ENCODE measurements around the gene COLEC12. TPM values are rescaled to one million over a fixed set of nuclear protein-coding genes. Genes with fewer than 3 reads are reported as not detected.

COLEC12 gene
- total RNA-seq, 1 experiment from 2014 or later: not detected

GRCh38 chr18:518081-518480 lies 17.6 kb upstream of the COLEC12 start:
- CTCF ChIA-PET: interaction anchor here (0.7 kb wide), 1 partner anchor 271 kb away, joined by 4 read pairs; no protein-coding TSS in a partner anchor
- Histone ChIP-seq H3K9me2 (ENCODE audit: insufficient read depth) (no peaks in the 10 kb centered on the region), H3K4me1 (replicated peaks; ENCODE audit: insufficient read depth) (no peaks in the 10 kb centered on the region), H3F3A (ENCODE audit: insufficient read depth, low read depth) (no peaks in the 10 kb centered on the region), H2AFZ (no peak overlapping the region), H3K27ac (no peak overlapping the region), H3K27me3 (ENCODE audit: insufficient read depth, low read depth) (peaks cover 17% of the 10 kb centered on the region; the same call in 1 of the 2 replicates), H3K36me3 (ENCODE audit: low read depth) (no peaks in the 10 kb centered on the region), H3K4me2 (no peak overlapping the region), H4K20me1 (ENCODE audit: insufficient read depth) (no peaks in the 10 kb centered on the region), H3K9me3 (ENCODE audit: insufficient read depth, low read depth) (no peaks in the 10 kb centered on the region), H3K4me3 (no peak overlapping the region), H3K79me2 (ENCODE audit: low read depth) (no peaks in the 10 kb centered on the region)
- POLR2A ChIA-PET (ENCODE audit: unreplicated experiment): no interaction called here
- BruUV-seq (replicated peaks): no TSS peak
- DNase-seq: no peak
- intact Hi-C loops (cut with micrococcal nuclease; ENCODE audit: unreplicated experiment): no loop called here
- TF ChIP-seq CTCF (conservative IDR thresholded peaks at IDR 0.05): no peak
- TF ChIP-seq EZH2 (IDR thresholded peaks at IDR 0.05; ENCODE audit: low read depth): no peak

- intact Hi-C loops (cut with micrococcal nuclease; ENCODE audit: unreplicated experiment): no loop called here
- no peaks in the 10 kb centered on the region for H4K20me1 ChIP-seq (ENCODE audit: insufficient read depth)
- no peaks in the 10 kb centered on the region for H3K79me2 ChIP-seq (ENCODE audit: low read depth)
- H3K36me3 ChIP-seq (ENCODE audit: low read depth): no peaks in the 10 kb centered on the region
- H3K4me1 ChIP-seq (replicated peaks; ENCODE audit: insufficient read depth): no peaks in the 10 kb centered on the region
- no peaks in the 10 kb centered on the region for H3K9me2 ChIP-seq (ENCODE audit: insufficient read depth)
- ChIA-PET POLR2A (ENCODE audit: unreplicated experiment) (no interaction called here), CTCF (no interaction called here)
- no peaks in the 10 kb centered on the region for H3F3A ChIP-seq (ENCODE audit: insufficient read depth, low read depth)
- BruUV-seq (replicated peaks): no TSS peak
- peaks cover 12% of the 10 kb centered on the region; the same call in 1 of the 2 replicates for H3K27me3 ChIP-seq (ENCODE audit: insufficient read depth, low read depth)
- H3K4me3 ChIP-seq: no peak overlapping the region
- no peak overlapping the region for H3K27ac ChIP-seq
- no peak overlapping the region for H3K4me2 ChIP-seq
- H3K9me3 ChIP-seq (ENCODE audit: insufficient read depth, low read depth): no peaks in the 10 kb centered on the region
- no peak for DNase-seq
- H2AFZ ChIP-seq: no peak overlapping the region
- TF ChIP-seq EZH2 (IDR thresholded peaks at IDR 0.05; ENCODE audit: low read depth): no peak
Observed at GRCh38 chr18:515838-516237, 15.3 kb upstream of the COLEC12 start.

- BruUV-seq (replicated peaks): no TSS peak
- Histone ChIP-seq H3F3A (ENCODE audit: insufficient read depth, low read depth) (no peaks in the 10 kb centered on the region), H3K27me3 (ENCODE audit: insufficient read depth, low read depth) (peaks cover 12% of the 10 kb centered on the region; the same call in 1 of the 2 replicates), H2AFZ (no peak overlapping the region), H3K9me3 (ENCODE audit: insufficient read depth, low read depth) (no peaks in the 10 kb centered on the region), H4K20me1 (ENCODE audit: insufficient read depth) (no peaks in the 10 kb centered on the region), H3K4me1 (replicated peaks; ENCODE audit: insufficient read depth) (no peaks in the 10 kb centered on the region), H3K36me3 (ENCODE audit: low read depth) (no peaks in the 10 kb centered on the region), H3K9me2 (ENCODE audit: insufficient read depth) (no peaks in the 10 kb centered on the region), H3K79me2 (ENCODE audit: low read depth) (no peaks in the 10 kb centered on the region), H3K27ac (no peak overlapping the region), H3K4me3 (no peak overlapping the region), H3K4me2 (no peak overlapping the region)
- intact Hi-C loops (cut with micrococcal nuclease; ENCODE audit: unreplicated experiment): no loop called here
- DNase-seq: no peak
- CTCF ChIA-PET: no interaction called here
- TF ChIP-seq CTCF (conservative IDR thresholded peaks at IDR 0.05) (no peak), EZH2 (IDR thresholded peaks at IDR 0.05; ENCODE audit: low read depth) (no peak)
- POLR2A ChIA-PET (ENCODE audit: unreplicated experiment): no interaction called here
Observed at GRCh38 chr18:515156-515815, 14.8 kb upstream of the COLEC12 start.
